ENCODE results near the gene AGPAT3.

Gene AGPAT3

GRCh38 chr21:43993420-43993934 lies 128.5 kb downstream of the AGPAT3 start:
- no peak for DNase-seq (ENCODE audit: low read depth in 2 of 2)

GRCh38 chr21:43994085-43994484 lies 129.1 kb downstream of the AGPAT3 start:
- DNase-seq (ENCODE audit: low read depth in 2 of 2), result no peak

- DNase-seq (ENCODE audit: low read depth in 2 of 2), result no peak
Observed at GRCh38 chr21:43994646-43995045, 129.6 kb downstream of the AGPAT3 start.

- no peak for DNase-seq (ENCODE audit: low read depth in 2 of 2)
Observed at GRCh38 chr21:43995521-43996105, 130.6 kb downstream of the AGPAT3 start.

GRCh38 chr21:43997766-43998742 lies 133.0 kb downstream of the AGPAT3 start:
- no peak for DNase-seq (ENCODE audit: low read depth in 2 of 2)

DNA sequence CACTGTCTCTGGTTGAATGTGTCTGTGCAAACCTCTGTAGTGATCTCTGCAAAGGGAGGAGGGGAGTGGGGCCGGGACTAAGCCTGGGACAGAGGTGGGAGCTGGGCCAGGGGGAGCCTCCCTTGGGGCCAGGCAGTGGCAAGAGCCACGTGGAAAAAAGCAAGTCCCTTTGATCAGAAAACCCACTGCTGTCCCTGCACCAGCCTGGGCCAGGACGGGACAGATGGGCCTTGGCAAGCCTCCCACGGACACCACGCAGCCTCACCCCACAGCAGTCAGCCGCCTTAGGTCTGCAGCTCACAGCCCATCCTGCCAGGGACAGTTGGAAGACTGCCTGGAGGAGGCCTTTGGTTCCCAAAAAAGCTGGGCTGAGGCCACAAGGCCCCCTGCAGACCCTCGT lies 135.3 kb downstream of the AGPAT3 start:
- no peak for DNase-seq (ENCODE audit: low read depth in 2 of 2)

- DNase-seq (ENCODE audit: low read depth in 2 of 2), result no peak
Observed at GRCh38 chr21:44002511-44002910, 137.5 kb downstream of the AGPAT3 start.

- DNase-seq (ENCODE audit: low read depth in 2 of 2), result no peak
Observed at GRCh38 chr21:44003307-44003966, 138.4 kb downstream of the AGPAT3 start.

- DNase-seq (ENCODE audit: low read depth in 2 of 2), result no peak
Observed at GRCh38 chr21:44005071-44005470, 140.0 kb downstream of the AGPAT3 start.

GRCh38 chr21:44005593-44005992 lies 140.6 kb downstream of the AGPAT3 start:
- DNase-seq (ENCODE audit: low read depth in 2 of 2), result no peak

GRCh38 chr21:44006017-44006619 lies 141.1 kb downstream of the AGPAT3 start:
- DNase-seq (ENCODE audit: low read depth in 2 of 2), result no peak

DNA sequence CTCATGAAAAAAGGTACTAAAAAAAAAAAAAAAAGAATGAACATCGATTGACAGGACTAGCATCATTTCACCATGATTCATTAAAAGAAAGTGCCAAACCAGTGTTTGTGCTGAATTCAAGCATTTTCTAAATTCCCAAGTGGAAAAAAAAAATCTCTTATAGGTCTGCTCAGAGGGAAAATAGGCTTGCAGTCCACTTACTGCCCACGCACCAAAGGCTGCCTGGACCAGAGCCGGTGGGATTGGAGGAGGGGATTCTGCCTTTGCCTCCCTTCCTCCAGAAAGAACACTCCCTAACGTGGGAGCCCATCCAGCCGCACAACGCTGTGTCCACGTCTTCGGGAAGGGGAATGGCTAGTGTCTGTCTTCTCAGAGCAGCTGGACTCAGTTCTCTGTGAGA lies 141.6 kb downstream of the AGPAT3 start:
- DNase-seq (ENCODE audit: low read depth in 2 of 2), result no peak

DNA sequence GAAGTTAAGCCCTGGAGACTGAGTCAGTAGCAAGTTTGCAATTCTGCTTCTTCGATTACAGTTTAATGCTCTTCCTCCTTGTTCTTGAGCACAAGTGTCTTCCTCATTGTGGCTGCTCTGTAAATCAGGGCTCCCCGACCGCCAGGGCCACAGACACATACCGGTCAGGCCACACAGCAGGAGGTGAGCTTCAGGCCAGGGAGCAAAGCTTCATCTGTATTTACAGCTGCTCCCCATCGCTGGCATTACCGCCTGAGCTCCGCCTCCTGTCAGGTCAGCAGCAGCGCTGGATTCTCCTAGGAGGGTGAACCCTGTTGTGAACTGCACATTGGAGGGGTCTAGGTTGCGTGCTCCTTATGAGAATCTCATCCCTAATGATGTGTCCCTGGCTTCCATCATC lies 145.4 kb downstream of the AGPAT3 start:
- DNase-seq (ENCODE audit: low read depth in 2 of 2), result no peak

DNA sequence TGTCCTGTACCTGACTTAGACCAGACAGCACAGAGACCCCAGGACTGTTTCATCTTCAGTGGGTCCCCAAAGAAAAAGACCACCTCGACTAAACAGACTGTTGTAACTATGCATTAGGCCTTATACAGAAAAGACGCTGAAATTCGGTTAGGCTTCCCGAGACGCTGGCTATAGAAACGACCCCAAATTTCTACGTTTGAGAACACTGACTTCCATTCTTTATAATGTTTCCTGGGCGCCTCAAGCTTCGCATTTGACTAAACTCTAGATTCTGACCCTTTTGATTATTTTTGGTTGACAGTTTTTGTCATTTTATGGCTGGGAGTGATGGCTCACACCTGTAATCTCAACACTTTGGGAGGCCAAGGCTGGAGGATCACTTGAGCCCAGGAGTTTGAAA lies 146.1 kb downstream of the AGPAT3 start:
- no peak for DNase-seq (ENCODE audit: low read depth in 2 of 2)

DNA sequence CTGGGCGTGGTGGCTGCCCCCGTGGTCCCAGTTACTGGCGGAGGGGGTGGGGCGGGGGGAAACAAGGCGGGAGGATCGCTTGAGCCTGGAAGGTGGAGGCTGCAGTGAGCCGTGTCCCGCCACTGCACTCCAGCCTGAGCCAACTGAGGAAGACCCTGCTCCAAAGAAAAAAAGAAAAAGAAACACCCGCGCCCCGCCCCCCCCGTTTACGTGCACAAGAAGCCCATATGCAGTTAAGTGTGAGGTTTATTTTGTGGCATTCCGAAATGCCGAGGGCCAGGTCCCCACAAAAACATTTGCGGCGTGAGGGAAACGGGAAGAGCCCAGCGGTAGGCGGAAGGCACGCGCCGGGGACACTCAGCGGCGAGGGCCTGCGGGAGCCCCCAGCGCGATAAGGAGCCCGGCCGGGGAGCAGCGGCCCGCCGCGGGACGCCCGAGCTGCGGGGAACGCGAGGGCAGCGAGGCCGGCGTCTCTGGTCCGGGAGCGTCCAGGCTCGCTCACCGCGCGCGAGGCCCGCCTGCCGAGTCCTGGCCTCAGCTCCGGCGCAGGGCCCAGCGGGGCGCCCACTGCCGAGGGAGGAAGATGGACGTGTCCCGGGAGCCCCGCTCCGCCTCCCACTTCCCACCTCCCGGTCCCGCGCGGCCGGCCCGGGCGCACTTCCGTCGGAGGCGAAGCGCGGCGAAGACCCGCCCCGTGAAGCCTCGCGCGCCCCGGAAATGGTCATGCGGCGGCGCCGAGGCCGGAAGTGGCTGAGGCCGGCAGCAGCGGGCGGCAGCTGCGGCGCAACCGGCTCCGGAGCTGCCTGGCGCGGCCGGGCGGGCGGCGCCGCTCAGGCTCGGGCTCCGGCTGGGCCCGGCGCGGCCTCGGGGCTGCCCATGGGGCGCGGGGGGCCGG lies 146.8 kb downstream of the AGPAT3 start, which contains the start of gene TRAPPC10:
TRAPPC10 (plus strand) TSS at position 731 of the 895 bp plus-strand sequence. CDS start 185 bp downstream, outside the sequence.
- peak; percentile 55 to 60 for DNase-seq (ENCODE audit: low read depth in 2 of 2)

DNA sequence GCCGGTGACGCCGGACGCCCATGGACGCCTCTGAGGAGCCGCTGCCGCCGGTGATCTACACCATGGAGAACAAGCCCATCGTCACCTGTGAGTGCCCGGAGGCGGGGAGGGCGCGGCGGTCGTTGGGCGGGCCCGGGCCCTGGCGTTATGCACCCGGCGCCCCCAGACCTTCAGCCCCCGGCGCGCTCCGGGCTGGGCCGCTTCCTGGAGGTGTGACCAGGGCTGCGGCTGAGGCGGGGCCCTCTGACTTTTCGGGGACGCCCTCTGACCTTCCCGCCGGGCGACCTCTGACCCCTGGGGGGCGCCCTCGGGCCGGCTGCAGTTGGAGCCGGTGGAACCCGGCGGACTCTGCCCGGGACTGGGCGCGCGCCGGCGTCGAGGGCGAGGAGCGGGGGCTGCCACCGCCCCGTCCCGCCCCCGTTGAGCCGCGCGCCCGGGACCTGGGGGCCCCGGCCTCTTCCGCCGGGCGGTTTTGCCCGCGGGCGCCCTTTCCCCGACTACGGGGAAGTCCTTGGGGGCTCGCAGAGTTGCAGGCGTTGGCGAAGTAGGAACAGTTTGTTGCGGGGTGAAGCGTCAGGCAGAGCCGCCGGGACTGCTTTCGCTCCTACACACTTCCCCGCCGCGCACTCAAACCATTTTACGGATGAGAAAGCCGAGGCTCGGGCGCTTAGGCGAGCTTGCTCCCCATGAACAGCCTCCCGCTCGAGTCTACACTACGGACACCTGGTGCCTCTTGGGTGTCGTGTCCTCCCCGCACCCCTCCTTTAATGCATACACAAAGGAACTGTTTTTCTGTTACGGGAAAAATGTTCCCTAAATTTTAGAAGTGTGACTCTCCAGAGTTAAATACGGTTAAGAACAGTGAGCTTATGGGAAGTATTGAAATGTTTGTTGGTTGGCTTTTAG lies 147.7 kb downstream of the AGPAT3 start:
- DNase-seq (ENCODE audit: low read depth in 2 of 2), result peak; percentile 61 to 66

DNA sequence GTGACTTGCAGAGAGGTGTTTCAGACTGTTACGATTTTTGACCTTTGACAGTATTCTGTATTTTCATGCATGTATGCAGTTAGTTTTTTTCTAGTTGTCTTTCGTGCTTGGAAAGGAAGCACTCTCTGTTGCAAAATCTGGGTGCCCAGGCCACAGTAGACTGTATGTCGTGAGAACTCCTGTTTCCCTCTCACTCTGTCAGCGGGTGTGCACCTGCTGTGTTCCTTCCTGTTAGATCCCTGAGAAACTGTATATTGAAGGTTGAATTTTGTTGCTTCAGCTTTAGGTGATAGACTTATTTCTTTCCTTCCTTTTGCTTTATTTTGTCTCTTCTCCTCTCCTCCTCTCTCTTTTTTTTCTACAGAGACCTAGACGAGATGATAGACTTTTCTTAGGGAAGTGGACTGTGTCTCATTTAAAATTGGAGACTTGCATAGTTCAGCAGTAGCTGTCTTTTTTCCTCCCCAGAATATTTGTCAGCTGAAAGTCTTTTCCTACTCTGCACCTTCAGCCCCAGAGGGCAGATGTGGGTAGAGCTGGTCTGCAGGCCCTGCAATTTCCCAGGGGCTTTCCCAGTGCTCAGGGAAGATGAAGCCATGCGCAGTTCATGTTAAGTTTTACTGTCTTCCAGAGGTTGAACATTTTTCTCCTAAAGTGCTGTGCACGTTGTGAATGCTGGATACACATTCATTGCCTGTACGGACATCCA lies 148.5 kb downstream of the AGPAT3 start:
- DNase-seq (ENCODE audit: low read depth in 2 of 2), result no peak

GRCh38 chr21:44017601-44018000 lies 152.6 kb downstream of the AGPAT3 start:
- DNase-seq (ENCODE audit: low read depth in 2 of 2), result no peak

DNA sequence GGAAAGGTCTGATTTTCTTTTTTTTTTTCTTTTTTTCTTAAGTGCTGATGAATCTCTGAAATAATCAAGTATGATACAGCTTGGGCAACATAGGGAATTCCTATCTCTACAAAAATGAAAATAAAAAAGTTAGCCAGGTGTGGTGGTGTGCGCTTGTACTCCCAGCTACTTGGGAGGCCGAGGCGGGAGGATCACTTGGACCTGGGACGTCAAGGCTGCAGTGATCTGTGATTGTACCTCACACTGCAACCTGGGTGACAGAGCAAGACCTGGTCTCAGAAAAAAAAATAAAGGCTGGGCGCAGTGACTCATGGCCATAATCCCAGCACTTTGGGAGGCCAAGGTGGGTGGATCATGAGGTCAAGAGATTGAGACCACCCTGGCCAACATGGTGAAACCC lies 153.1 kb downstream of the AGPAT3 start:
- no peak for DNase-seq (ENCODE audit: low read depth in 2 of 2)

Measured in stimulated activated CD8-positive, alpha-beta memory T cell treated with anti-CD3 and anti-CD28 coated beads, Interleukin-7, amount 100 ng/mL, for 1 hour (primary cell).